Thoracic aorta (tissue), 2 donors: ENCODE data around the gene PRLH. TPM values are rescaled to one million over a fixed set of nuclear protein-coding genes. Genes with fewer than 3 reads are reported as not detected.

ENCODE experiments used
- ATAC-seq: fragments of 150-250 bp; one replicate; pipeline ENCODE4 v1.8.0; 2017; ENCODE audit warnings: low read depth; ENCODE audit not compliant: insufficient number of reproducible peaks, low FRiP score
- DNase-seq: peaks from one replicate; pipeline ENCODE4 v3.0.0-alpha.2; 2020; ENCODE audit warnings: low spot score
- H3K27ac ChIP-seq, 2 donors: fragments of 200-600 bp; sonication (generic); 1 replicate in 1 of 2; 2 replicates in 1 of 2; pipeline ENCODE4 v1.5.1; 2016; ENCODE audit warnings: mild to moderate bottlenecking in 2 of 2, moderate library complexity in 2 of 2
- H3K27me3 ChIP-seq: fragments of 200-600 bp; sonication (generic); replicated peaks from 2 replicates; pipeline ENCODE4 v1.6.0; 2016; ENCODE audit warnings: mild to moderate bottlenecking; ENCODE audit not compliant: insufficient read depth
- H3K36me3 ChIP-seq: fragments of 200-600 bp; sonication (generic); one replicate; pipeline ENCODE4 v1.5.1; 2016
- H3K4me1 ChIP-seq, 2 donors: fragments of 200-600 bp; sonication (generic); 1 replicate in 1 of 2; 2 replicates in 1 of 2; pipeline versions ENCODE4 v1.5.1 to v1.6.0; 2016; ENCODE audit warnings: low read depth in 2 of 2, mild to moderate bottlenecking in 1 of 2; ENCODE audit not compliant: control insufficient read depth in 1 of 2
- H3K4me3 ChIP-seq: fragments of 200-600 bp; sonication (generic); 2 replicates; pipeline ENCODE4 v1.5.1; 2016; ENCODE audit warnings: mild to moderate bottlenecking
- H3K9me3 ChIP-seq: fragments of 200-600 bp; sonication (generic); 2 replicates; pipeline ENCODE4 v1.5.1; 2016
- CTCF ChIP-seq: fragments of 200-600 bp; sonication (generic); IDR thresholded peaks from one replicate; pipeline ENCODE4 v1.5.1; 2019; ENCODE audit warnings: antibody characterized with exemption
- total RNA-seq, 2 donors: library from RNA; depleted of rRNA; stranded (reverse); fragments of >200 nt; gene quantifications; one replicate each; pipeline versions ENCODE4 v1.1.0 to v1.2.3, GENCODE V29; 2016

Gene PRLH
- total RNA-seq, 2 donors from 2014 or later: not detected

DNA sequence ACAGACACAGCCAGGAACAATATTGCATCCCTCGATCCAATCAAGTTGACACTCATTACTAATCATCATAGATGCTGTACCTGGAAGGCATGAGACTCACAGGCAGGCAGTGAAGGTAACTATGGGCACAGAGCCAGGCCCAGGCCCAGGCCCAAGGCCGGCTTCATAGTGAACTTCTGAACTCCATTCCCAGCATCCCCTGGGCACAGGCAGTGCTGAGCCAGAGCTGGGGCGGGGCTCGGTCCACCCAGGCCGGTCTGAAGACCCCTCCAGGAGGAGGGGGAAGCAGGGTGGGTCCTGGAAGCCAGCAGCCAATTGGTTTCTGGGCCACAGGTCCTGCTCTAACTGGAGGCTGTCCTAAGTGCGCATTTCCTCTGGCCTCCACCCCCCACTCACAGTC, 41.7 kb upstream of the PRLH start:
- ATAC-seq: no peak
- DNase-seq: no peak
- Histone ChIP-seq H3K36me3 (no peaks in the 10 kb centered on the region), H3K27ac (no peak overlapping the region), H3K9me3 (no peaks in the 10 kb centered on the region), H3K4me1 (no peaks in the 10 kb centered on the region), H3K4me3 (no peak overlapping the region), H3K27me3 (no peaks in the 10 kb centered on the region)
- no peak for TF ChIP-seq CTCF

DNA sequence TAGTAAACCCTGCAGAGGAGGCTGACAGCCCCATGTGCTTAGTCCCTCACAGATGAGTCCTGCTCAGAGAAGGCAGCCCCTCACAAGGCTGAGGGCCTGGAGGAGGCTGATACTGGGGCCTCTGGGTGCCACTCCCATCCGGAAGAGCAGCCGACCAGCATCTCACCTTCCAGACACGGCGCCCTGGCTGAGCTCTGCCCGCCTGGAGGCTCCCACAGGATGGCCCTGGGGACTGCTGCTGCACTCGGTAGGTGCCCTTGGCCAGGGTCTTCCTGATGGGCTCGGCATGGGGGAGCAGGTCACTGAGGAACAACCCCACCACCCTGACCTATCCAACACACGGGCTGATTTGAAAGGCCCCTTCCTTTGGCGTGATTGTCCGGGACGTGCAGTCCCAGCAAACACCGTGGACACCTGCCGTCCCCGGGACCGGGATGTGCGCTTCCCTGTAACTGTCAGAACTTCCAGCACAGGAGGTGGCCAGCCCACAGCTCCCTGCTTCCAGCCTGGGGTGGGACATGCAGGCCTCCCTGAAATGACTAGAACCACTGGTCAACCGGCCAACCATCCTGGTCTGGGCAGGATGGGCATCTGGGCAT, 40.7 kb upstream of the PRLH start:
- H3K9me3 ChIP-seq: no peaks in the 10 kb centered on the region
- H3K27ac ChIP-seq: no peak overlapping the region
- H3K36me3 ChIP-seq: no peaks in the 10 kb centered on the region
- no peak overlapping the region for H3K4me3 ChIP-seq
- no peaks in the 10 kb centered on the region for H3K27me3 ChIP-seq
- DNase-seq (no peak), ATAC-seq (no peak)
- TF ChIP-seq CTCF: no peak
- H3K4me1 ChIP-seq: no peaks in the 10 kb centered on the region

- Histone ChIP-seq H3K4me1 (no peaks in the 10 kb centered on the region), H3K4me3 (no peak overlapping the region), H3K27me3 (no peaks in the 10 kb centered on the region), H3K36me3 (no peaks in the 10 kb centered on the region), H3K27ac (no peak overlapping the region), H3K9me3 (no peaks in the 10 kb centered on the region)
- ATAC-seq: no peak
- no peak for DNase-seq
- TF ChIP-seq CTCF: no peak
These were observed 39.1 kb upstream of the PRLH start for GRCh38 chr2:237527233-237527632.

DNA sequence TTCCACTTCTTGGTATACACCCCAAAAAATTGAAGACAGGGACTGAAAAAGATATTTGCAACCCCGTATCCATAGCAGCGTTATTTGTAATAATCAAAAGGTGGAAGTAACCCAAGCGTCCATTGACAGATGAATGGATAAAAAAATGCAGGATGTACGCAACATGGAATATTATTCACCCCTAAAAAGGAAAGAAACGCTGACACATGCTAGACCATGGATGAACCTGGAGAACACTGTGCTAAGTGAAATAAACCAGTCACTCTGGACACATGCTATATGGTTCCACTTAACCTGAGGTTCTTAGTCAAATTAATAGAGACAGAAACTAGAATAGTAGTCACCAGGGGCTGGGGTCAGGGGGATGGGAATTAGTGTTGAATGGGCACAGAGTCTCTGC, 38.6 kb upstream of the PRLH start:
- no peak for ATAC-seq
- TF ChIP-seq CTCF: no peak
- Histone ChIP-seq H3K4me1 (no peaks in the 10 kb centered on the region), H3K27me3 (no peaks in the 10 kb centered on the region), H3K4me3 (no peak overlapping the region), H3K27ac (no peak overlapping the region), H3K9me3 (no peaks in the 10 kb centered on the region), H3K36me3 (no peaks in the 10 kb centered on the region)
- no peak for DNase-seq

GRCh38 chr2:237529452-237530402, 36.6 kb upstream of the PRLH start:
- no peak for TF ChIP-seq CTCF
- Histone ChIP-seq H3K4me3 (no peak overlapping the region), H3K36me3 (no peaks in the 10 kb centered on the region), H3K27me3 (no peaks in the 10 kb centered on the region), H3K27ac (no peak overlapping the region), H3K9me3 (no peaks in the 10 kb centered on the region), H3K4me1 (no peaks in the 10 kb centered on the region)
- no peak for DNase-seq
- no peak for ATAC-seq
